Stomach (tissue), 4 donors: Measurements from ENCODE around the gene OTOGL.
"Not testable (repeated sequence)": the region's sequence is repeated elsewhere in the genome, so short reads cannot be mapped to it uniquely, and the experiment has no call there.

Experiments used
- CTCF ChIP-seq, 7 experiments: fragments of 450-650 bp in 4 of 7; fragments of 200-600 bp in 3 of 7; sonication (generic) in 3 of 7; IDR thresholded peaks; one replicate each; pipeline ENCODE4 v1.5.1; 2016 to 2019; ENCODE audit warnings: antibody characterized with exemption in 7 of 7, control low read depth in 2 of 7, mild to moderate bottlenecking in 1 of 7
- POLR2AphosphoS5 ChIP-seq, 3 donors: sonication (generic); formaldehyde crosslinking; IDR thresholded peaks; one replicate each; pipeline ENCODE4 v1.6.1; 2016; ENCODE audit warnings: antibody characterized with exemption in 3 of 3

GRCh38 chr12:80227904-80228303 lies 128.6 kb downstream of the OTOGL start:
- not testable (repeated sequence) for TF ChIP-seq CTCF, POLR2AphosphoS5 (IDR thresholded peaks at IDR 0.05)
